Keratinocyte (primary cell): ENCODE data around the gene ROBO3. TPM values are rescaled to one million over a fixed set of nuclear protein-coding genes. Genes with fewer than 3 reads are reported as not detected.

Experiments used
- DNase-seq: peaks from one replicate; pipeline ENCODE4 v3.0.0-alpha.2; 2011; ENCODE audit warnings: low read depth, missing footprints, low spot score
- FAIRE-seq: peaks from 2 replicates; lab custom pipeline; 2011; peaks lifted over from hg19 to GRCh38; lab: Jason Lieb, UNC
- H2AFZ ChIP-seq: 2 replicates; pipeline ENCODE4 v1.6.0; 2012; ENCODE audit warnings: low read length, control low read depth, inconsistent platforms; ENCODE audit not compliant: control insufficient read depth
- H3K27ac ChIP-seq: 2 replicates; pipeline ENCODE4 v1.5.1; 2011; ENCODE audit warnings: low read length; ENCODE audit not compliant: control insufficient read depth, insufficient read depth
- H3K27me3 ChIP-seq: 3 replicates; pipeline ENCODE4 v1.6.0; 2011; ENCODE audit warnings: low read length; ENCODE audit not compliant: control insufficient read depth, insufficient read depth; ENCODE audit errors: extremely low read depth
- H3K36me3 ChIP-seq, 2 experiments: 2 replicates in 1 of 2; 3 replicates in 1 of 2; pipeline ENCODE4 v1.5.1; 2011; ENCODE audit warnings: low read length in 2 of 2, mild to moderate bottlenecking in 1 of 2; ENCODE audit not compliant: control insufficient read depth in 2 of 2, insufficient read depth in 2 of 2; ENCODE audit errors: extremely low read depth in 1 of 2
- H3K4me1 ChIP-seq: 3 replicates; pipeline ENCODE4 v1.5.1; 2011; ENCODE audit warnings: low read length; ENCODE audit not compliant: control insufficient read depth, insufficient read depth; ENCODE audit errors: extremely low read depth
- H3K4me2 ChIP-seq: 3 replicates; pipeline ENCODE4 v1.6.0; 2011; ENCODE audit warnings: low read depth, low read length; ENCODE audit not compliant: control insufficient read depth, insufficient read depth; ENCODE audit errors: extremely low read depth
- H3K4me3 ChIP-seq, 3 experiments: fragments of 200-600 bp in 1 of 3; sonication (generic) in 1 of 3; 2 replicates in 2 of 3; 3 replicates in 1 of 3; pipeline ENCODE4 v1.5.1; 2011 to 2016; ENCODE audit warnings: low read length in 3 of 3, mild to moderate bottlenecking in 3 of 3, control low read depth in 2 of 3, inconsistent platforms in 1 of 3, low read depth in 1 of 3, mixed read lengths in 1 of 3, mixed run types in 1 of 3, moderate library complexity in 1 of 3; ENCODE audit not compliant: control insufficient read depth in 2 of 3, insufficient read depth in 2 of 3; ENCODE audit errors: extremely low read depth in 1 of 3
- H3K79me2 ChIP-seq: 2 replicates; pipeline ENCODE4 v1.6.0; 2012; ENCODE audit warnings: low read length; ENCODE audit not compliant: control insufficient read depth, insufficient read depth
- H3K9ac ChIP-seq: 3 replicates; pipeline ENCODE4 v1.6.0; 2011; ENCODE audit warnings: low read length; ENCODE audit not compliant: control insufficient read depth, insufficient read depth; ENCODE audit errors: extremely low read depth
- H3K9me1 ChIP-seq: 3 replicates; pipeline ENCODE4 v1.6.0; 2011; ENCODE audit warnings: low read length; ENCODE audit not compliant: control insufficient read depth, insufficient read depth; ENCODE audit errors: extremely low read depth
- H3K9me3 ChIP-seq: 2 replicates; pipeline ENCODE4 v1.5.1; 2012; ENCODE audit warnings: low read depth, low read length; ENCODE audit not compliant: control insufficient read depth
- H4K20me1 ChIP-seq: 3 replicates; pipeline ENCODE4 v1.6.0; 2011; ENCODE audit warnings: low read length; ENCODE audit not compliant: control insufficient read depth, insufficient read depth; ENCODE audit errors: extremely low read depth
- EZH2 ChIP-seq: IDR thresholded peaks from one replicate; pipeline ENCODE4 v1.6.1; 2012; ENCODE audit warnings: inconsistent platforms, mild to moderate bottlenecking, low read length, moderate library complexity
- dilution Hi-C: fragments of 300-500 bp; cut with MboI; formaldehyde crosslinking; loops from one replicate; pipeline ENCODE4 v1.7.0; 2020; ENCODE audit warnings: low sequenced_read_pairs; ENCODE audit not compliant: extremely low pct_ligation_motif_present
- polyA plus RNA-seq, 5 experiments: library from polyadenylated mRNA; depleted of rRNA in 3 of 5; stranded (reverse) in 3 of 5; stranded (forward) in 1 of 5; unstranded in 1 of 5; fragments of >200 nt; gene quantifications; 1 replicate in 1 of 5; 2 replicates in 3 of 5; 3 replicates in 1 of 5; pipeline versions ENCODE4 v1.2.1 to v1.2.3, GENCODE V29; 2011 to 2012; ENCODE audit warnings: missing spikeins in 2 of 5, low read depth in 1 of 5, low replicate concordance in 1 of 5
- TF ChIP-seq, protein P1 (sequence below), 3 experiments: IDR thresholded peaks in 1 of 3; conservative IDR thresholded peaks in 1 of 3; optimal IDR thresholded peaks in 1 of 3; 2 replicates in 2 of 3; 3 replicates in 1 of 3; pipeline versions ENCODE3 to v1.5.1; 2011; ENCODE audit warnings: low read length in 3 of 3, mild to moderate bottlenecking in 3 of 3, moderate library complexity in 2 of 3, control low read depth in 1 of 3, inconsistent platforms in 1 of 3; ENCODE audit not compliant: insufficient read depth in 2 of 3; ENCODE audit errors: extremely low read depth in 1 of 3

The ROBO3 gene
- polyA plus RNA-seq, 1 donor (not counting 4 experiments of a cell fraction or from before 2014, with no cell fraction given) = 13.6 TPM

DNA sequence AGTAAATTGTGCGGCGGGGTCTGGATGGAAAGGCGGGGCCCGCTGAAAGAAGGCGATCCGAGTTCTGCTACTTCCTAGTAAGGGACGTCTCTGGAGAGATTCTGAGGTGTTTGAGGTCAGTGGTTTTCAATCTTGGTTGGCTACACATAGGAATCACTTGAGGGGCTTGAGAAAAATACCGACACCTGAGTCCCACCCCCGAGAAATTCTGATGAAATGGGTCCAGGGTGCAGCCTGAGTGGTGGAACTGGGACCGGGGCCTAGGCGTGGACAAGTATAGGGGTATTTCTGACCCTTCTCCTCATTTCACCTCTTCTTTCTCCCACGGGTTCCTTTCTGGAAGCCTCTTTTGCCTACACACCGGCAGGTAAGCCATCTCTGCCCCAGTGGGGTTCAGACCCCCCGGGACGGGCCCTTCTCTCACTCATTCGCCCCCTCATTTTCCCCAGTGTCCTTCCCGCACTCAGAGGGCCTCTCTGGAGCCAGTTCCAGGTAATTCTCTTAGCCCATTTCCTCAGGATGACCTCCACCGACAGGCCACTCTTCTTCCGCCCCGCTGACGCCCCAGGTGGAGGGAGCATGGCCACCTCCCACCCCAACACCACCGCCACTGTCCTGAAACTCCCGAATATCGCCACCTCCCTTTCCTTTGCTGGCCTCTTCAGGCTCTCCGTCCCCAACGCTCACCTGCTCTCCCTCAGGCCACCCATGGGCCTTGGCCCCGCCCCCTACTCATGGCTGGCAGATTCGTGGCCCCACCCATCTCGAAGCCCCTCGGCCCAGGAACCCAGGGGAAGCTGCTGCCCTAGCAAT, 11.8 kb downstream of the ROBO3 start:
- peak overlapping the region; percentile 90 for H3K9ac ChIP-seq
- dilution Hi-C loops = no loop called here
- no peaks in the 10 kb centered on the region for H3K79me2 ChIP-seq
- H4K20me1 ChIP-seq = no peaks in the 10 kb centered on the region
- peak overlapping the region; percentile 50 to 77 (median 74) for H3K4me3 ChIP-seq
- H3K4me2 ChIP-seq = peak overlapping the region; percentile 90
- H3K36me3 ChIP-seq = peaks cover 0 to 1% of the 10 kb centered on the region in 2 experiments
- DNase-seq = no peak
- H3K4me1 ChIP-seq = peaks cover 15% of the 10 kb centered on the region
- H3K27me3 ChIP-seq = peaks cover 26% of the 10 kb centered on the region
- H2AFZ ChIP-seq = peak overlapping the region; percentile 96
- TF ChIP-seq, protein P1, sequence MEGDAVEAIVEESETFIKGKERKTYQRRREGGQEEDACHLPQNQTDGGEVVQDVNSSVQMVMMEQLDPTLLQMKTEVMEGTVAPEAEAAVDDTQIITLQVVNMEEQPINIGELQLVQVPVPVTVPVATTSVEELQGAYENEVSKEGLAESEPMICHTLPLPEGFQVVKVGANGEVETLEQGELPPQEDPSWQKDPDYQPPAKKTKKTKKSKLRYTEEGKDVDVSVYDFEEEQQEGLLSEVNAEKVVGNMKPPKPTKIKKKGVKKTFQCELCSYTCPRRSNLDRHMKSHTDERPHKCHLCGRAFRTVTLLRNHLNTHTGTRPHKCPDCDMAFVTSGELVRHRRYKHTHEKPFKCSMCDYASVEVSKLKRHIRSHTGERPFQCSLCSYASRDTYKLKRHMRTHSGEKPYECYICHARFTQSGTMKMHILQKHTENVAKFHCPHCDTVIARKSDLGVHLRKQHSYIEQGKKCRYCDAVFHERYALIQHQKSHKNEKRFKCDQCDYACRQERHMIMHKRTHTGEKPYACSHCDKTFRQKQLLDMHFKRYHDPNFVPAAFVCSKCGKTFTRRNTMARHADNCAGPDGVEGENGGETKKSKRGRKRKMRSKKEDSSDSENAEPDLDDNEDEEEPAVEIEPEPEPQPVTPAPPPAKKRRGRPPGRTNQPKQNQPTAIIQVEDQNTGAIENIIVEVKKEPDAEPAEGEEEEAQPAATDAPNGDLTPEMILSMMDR (optimal IDR thresholded peaks at IDR 0.05 in 1 of 3, IDR thresholded peaks at IDR 0.05 in 1 of 3, conservative IDR thresholded peaks at IDR 0.05 in 1 of 3; ENCODE audit: extremely low read depth in 1 of 3, insufficient read depth in 2 of 3, low read length in 3 of 3) = no peak
- no peak for TF ChIP-seq EZH2
- no peaks in the 10 kb centered on the region for H3K9me3 ChIP-seq
- FAIRE-seq = no peak
- H3K9me1 ChIP-seq = no peaks in the 10 kb centered on the region
- H3K27ac ChIP-seq = peak overlapping the region; percentile 73

DNA sequence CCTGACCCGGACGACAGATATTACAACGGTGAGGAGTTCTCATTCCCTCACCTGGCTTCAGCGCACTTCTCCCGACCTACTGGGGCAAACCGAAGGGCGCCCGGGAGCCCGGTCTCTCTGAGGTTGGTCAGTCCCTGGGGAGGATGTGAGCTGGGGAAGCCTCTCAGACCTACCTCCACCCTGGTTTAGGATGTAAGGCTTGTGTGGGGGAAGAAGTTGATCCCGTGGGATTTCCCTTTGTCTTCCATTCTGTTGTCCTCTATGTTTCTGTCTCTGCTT, 12.3 kb downstream of the ROBO3 start:
- Histone ChIP-seq H3K79me2 (no peaks in the 10 kb centered on the region), H3K27ac (no peak overlapping the region), H3K4me2 (peak overlapping the region; percentile 90), H3K27me3 (peaks cover 20% of the 10 kb centered on the region), H3K4me3 (peak overlapping the region in 1 of 3 experiments; percentile 77), H4K20me1 (no peaks in the 10 kb centered on the region), H3K9ac (no peak overlapping the region), H3K9me3 (no peaks in the 10 kb centered on the region), H3K4me1 (peaks cover 15% of the 10 kb centered on the region), H3K9me1 (no peaks in the 10 kb centered on the region), H3K36me3 (peaks cover 0 to 1% of the 10 kb centered on the region in 2 experiments), H2AFZ (no peak overlapping the region)
- FAIRE-seq = no peak
- TF ChIP-seq, protein P1 (optimal IDR thresholded peaks at IDR 0.05 in 1 of 3, IDR thresholded peaks at IDR 0.05 in 1 of 3, conservative IDR thresholded peaks at IDR 0.05 in 1 of 3; ENCODE audit: extremely low read depth in 1 of 3, insufficient read depth in 2 of 3, low read length in 3 of 3) = no peak
- TF ChIP-seq EZH2 = no peak
- DNase-seq = no peak
- dilution Hi-C loops = no loop called here
